ENCODE measurements around the gene SMIM22.

DNA sequence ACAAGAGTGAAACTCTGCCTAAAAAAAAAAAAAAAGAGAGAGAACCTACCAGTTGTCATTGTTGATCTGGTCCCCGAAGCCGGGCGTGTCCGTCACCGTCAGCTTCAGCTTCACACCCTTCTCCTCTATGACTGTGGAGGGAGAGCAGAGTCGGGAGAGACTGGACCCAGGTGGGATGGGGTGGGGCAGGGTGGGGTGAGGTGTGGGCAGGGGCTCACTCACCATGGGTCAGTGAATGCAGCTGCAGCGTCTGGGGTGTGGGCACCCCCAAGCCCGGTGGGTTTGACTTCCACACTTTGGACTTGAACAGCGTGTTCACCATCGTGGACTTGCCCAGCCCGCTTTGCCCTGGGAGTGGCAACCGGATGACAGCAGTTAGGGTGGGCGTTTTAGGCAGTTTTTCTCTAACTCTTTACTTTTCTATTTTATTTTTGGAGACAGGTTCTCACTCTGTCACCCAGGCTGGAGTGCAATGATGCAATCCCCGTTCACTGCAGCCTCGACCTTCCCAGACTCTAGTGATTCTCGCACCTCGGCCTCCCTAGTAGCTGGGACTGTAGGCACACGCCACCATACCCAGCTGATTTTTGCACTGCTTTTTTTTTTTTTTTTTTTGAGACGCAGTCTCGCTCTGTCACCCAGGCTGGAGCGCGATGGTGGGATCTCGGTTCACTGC, 9.3 kb upstream of the SMIM22 start:
- no peak for TF ChIP-seq REST (IDR thresholded peaks at IDR 0.05)
- TF ChIP-seq TAF1 (conservative IDR thresholded peaks at IDR 0.05), result no peak
- TF ChIP-seq RXRA (IDR thresholded peaks at IDR 0.05), result no peak
- TF ChIP-seq EGR1 (IDR thresholded peaks at IDR 0.05; ENCODE audit: low read depth in 2 of 2), result no peak
- TF ChIP-seq, protein P1, sequence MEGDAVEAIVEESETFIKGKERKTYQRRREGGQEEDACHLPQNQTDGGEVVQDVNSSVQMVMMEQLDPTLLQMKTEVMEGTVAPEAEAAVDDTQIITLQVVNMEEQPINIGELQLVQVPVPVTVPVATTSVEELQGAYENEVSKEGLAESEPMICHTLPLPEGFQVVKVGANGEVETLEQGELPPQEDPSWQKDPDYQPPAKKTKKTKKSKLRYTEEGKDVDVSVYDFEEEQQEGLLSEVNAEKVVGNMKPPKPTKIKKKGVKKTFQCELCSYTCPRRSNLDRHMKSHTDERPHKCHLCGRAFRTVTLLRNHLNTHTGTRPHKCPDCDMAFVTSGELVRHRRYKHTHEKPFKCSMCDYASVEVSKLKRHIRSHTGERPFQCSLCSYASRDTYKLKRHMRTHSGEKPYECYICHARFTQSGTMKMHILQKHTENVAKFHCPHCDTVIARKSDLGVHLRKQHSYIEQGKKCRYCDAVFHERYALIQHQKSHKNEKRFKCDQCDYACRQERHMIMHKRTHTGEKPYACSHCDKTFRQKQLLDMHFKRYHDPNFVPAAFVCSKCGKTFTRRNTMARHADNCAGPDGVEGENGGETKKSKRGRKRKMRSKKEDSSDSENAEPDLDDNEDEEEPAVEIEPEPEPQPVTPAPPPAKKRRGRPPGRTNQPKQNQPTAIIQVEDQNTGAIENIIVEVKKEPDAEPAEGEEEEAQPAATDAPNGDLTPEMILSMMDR (IDR thresholded peaks at IDR 0.05; ENCODE audit: low read depth, low read length, missing input control), result no peak

Data from liver (tissue), 3 donors.